Activated naive CD4-positive, alpha-beta T cell treated with anti-CD3 and anti-CD28 coated beads, Interleukin-2, amount 10 ng/mL, durations not matched to agents 7 days and 5 days (primary cell): ENCODE data around the gene CAMTA1.

Source experiments
- CTCF ChIA-PET: fragments of 350-600 bp; sonication (Branson Sonifier 250); formaldehyde crosslinking; loops from one replicate; lab custom pipeline; 2021; ENCODE audit warnings: antibody characterized with exemption; lab: Charles Lee
- DNase-seq: peaks from one replicate; pipeline ENCODE4 v3.0.0-alpha.2; 2020
- H3K27ac Mint-ChIP-seq: one replicate; pipeline ENCODE4 v1.8.0; 2021; ENCODE audit warnings: mild to moderate bottlenecking, moderate library complexity, mixed read lengths
- H3K27me3 Mint-ChIP-seq: one replicate; pipeline ENCODE4 v1.8.0; 2021; ENCODE audit warnings: mild to moderate bottlenecking, mixed read lengths
- H3K36me3 Mint-ChIP-seq: one replicate; pipeline ENCODE4 v1.8.0; 2021; ENCODE audit warnings: mixed read lengths
- H3K4me1 Mint-ChIP-seq: one replicate; pipeline ENCODE4 v1.8.0; 2021; ENCODE audit warnings: mixed read lengths
- H3K4me3 Mint-ChIP-seq: one replicate; pipeline ENCODE4 v1.8.0; 2021; ENCODE audit warnings: mild to moderate bottlenecking, moderate library complexity, mixed read lengths
- H3K9me3 Mint-ChIP-seq: one replicate; pipeline ENCODE4 v1.8.0; 2021; ENCODE audit warnings: mixed read lengths

CAMTA1 gene

GRCh38 chr1:7488475-7488842 lies 703.2 kb downstream of the CAMTA1 start:
- peaks cover 15% of the 10 kb centered on the region for H3K9me3 Mint-ChIP-seq
- H3K27me3 Mint-ChIP-seq, result peaks cover 5% of the 10 kb centered on the region

GRCh38 chr1:7489586-7489985 lies 704.3 kb downstream of the CAMTA1 start:
- Mint-ChIP-seq H3K27me3 (peaks cover 5% of the 10 kb centered on the region), H3K27ac (no peak overlapping the region), H3K36me3 (no peaks in the 10 kb centered on the region), H3K4me1 (no peaks in the 10 kb centered on the region), H3K4me3 (no peak overlapping the region), H3K9me3 (peaks cover 16% of the 10 kb centered on the region)
- no peak for DNase-seq
- CTCF ChIA-PET, result no interaction called here

More at GRCh38 chr1:7488475-7488842, 703.2 kb downstream of the CAMTA1 start:
- H3K4me1 Mint-ChIP-seq, result no peaks in the 10 kb centered on the region
- DNase-seq, result no peak
- no peak overlapping the region for H3K4me3 Mint-ChIP-seq
- H3K36me3 Mint-ChIP-seq, result no peaks in the 10 kb centered on the region
- CTCF ChIA-PET, result no interaction called here
- H3K27ac Mint-ChIP-seq, result no peak overlapping the region

- CTCF ChIA-PET, result no interaction called here
- H3K27ac Mint-ChIP-seq, result no peak overlapping the region
- H3K27me3 Mint-ChIP-seq, result peaks cover 5% of the 10 kb centered on the region
- no peak for DNase-seq
- no peak overlapping the region for H3K4me3 Mint-ChIP-seq
- H3K36me3 Mint-ChIP-seq, result no peaks in the 10 kb centered on the region
- no peaks in the 10 kb centered on the region for H3K4me1 Mint-ChIP-seq
- peaks cover 16% of the 10 kb centered on the region for H3K9me3 Mint-ChIP-seq
These were observed 705.3 kb downstream of the CAMTA1 start for GRCh38 chr1:7490576-7490975.

GRCh38 chr1:7491109-7491817 lies 706.0 kb downstream of the CAMTA1 start:
- H3K4me1 Mint-ChIP-seq, result no peaks in the 10 kb centered on the region

GRCh38 chr1:7491818-7492173 lies 706.5 kb downstream of the CAMTA1 start:
- Mint-ChIP-seq H3K4me3 (no peak overlapping the region), H3K9me3 (peaks cover 16% of the 10 kb centered on the region), H3K36me3 (no peaks in the 10 kb centered on the region), H3K4me1 (no peaks in the 10 kb centered on the region), H3K27me3 (peaks cover 5% of the 10 kb centered on the region), H3K27ac (no peak overlapping the region)
- DNase-seq, result no peak
- CTCF ChIA-PET, result no interaction called here

More at GRCh38 chr1:7491109-7491817, 706.0 kb downstream of the CAMTA1 start:
- CTCF ChIA-PET, result no interaction called here
- Mint-ChIP-seq H3K36me3 (no peaks in the 10 kb centered on the region), H3K27me3 (peaks cover 5% of the 10 kb centered on the region), H3K9me3 (peaks cover 16% of the 10 kb centered on the region), H3K4me3 (no peak overlapping the region), H3K27ac (no peak overlapping the region)
- no peak for DNase-seq

GRCh38 chr1:7493711-7494454 lies 708.6 kb downstream of the CAMTA1 start:
- no peak overlapping the region for H3K4me3 Mint-ChIP-seq
- H3K27me3 Mint-ChIP-seq, result no peaks in the 10 kb centered on the region
- CTCF ChIA-PET, result no interaction called here
- H3K9me3 Mint-ChIP-seq, result peaks cover 16% of the 10 kb centered on the region
- no peaks in the 10 kb centered on the region for H3K4me1 Mint-ChIP-seq
- no peak overlapping the region for H3K27ac Mint-ChIP-seq
- no peak for DNase-seq
- no peaks in the 10 kb centered on the region for H3K36me3 Mint-ChIP-seq

- Mint-ChIP-seq H3K36me3 (no peaks in the 10 kb centered on the region), H3K4me3 (no peak overlapping the region), H3K27ac (no peak overlapping the region), H3K27me3 (no peaks in the 10 kb centered on the region), H3K4me1 (no peaks in the 10 kb centered on the region), H3K9me3 (peaks cover 16% of the 10 kb centered on the region)
- CTCF ChIA-PET, result no interaction called here
- no peak for DNase-seq
These were observed 710.7 kb downstream of the CAMTA1 start for GRCh38 chr1:7495962-7496361.

GRCh38 chr1:7497107-7497637 lies 711.9 kb downstream of the CAMTA1 start:
- H3K36me3 Mint-ChIP-seq, result no peaks in the 10 kb centered on the region
- H3K4me3 Mint-ChIP-seq, result no peak overlapping the region
- DNase-seq, result no peak
- CTCF ChIA-PET, result no interaction called here
- peaks cover 13% of the 10 kb centered on the region for H3K9me3 Mint-ChIP-seq
- no peaks in the 10 kb centered on the region for H3K27me3 Mint-ChIP-seq
- no peaks in the 10 kb centered on the region for H3K4me1 Mint-ChIP-seq
- H3K27ac Mint-ChIP-seq, result no peak overlapping the region

GRCh38 chr1:7500381-7501083 lies 715.3 kb downstream of the CAMTA1 start:
- no peaks in the 10 kb centered on the region for H3K27me3 Mint-ChIP-seq
- no peaks in the 10 kb centered on the region for H3K9me3 Mint-ChIP-seq
- H3K4me3 Mint-ChIP-seq, result no peak overlapping the region
- H3K4me1 Mint-ChIP-seq, result no peaks in the 10 kb centered on the region
- CTCF ChIA-PET, result no interaction called here
- no peak for DNase-seq
- H3K27ac Mint-ChIP-seq, result no peak overlapping the region
- H3K36me3 Mint-ChIP-seq, result no peaks in the 10 kb centered on the region

- no peak for DNase-seq
These were observed 715.8 kb downstream of the CAMTA1 start for GRCh38 chr1:7501084-7501491.

GRCh38 chr1:7501723-7502603 lies 716.7 kb downstream of the CAMTA1 start:
- Mint-ChIP-seq H3K4me1 (no peaks in the 10 kb centered on the region), H3K36me3 (no peaks in the 10 kb centered on the region), H3K27ac (no peak overlapping the region), H3K27me3 (no peaks in the 10 kb centered on the region), H3K9me3 (no peaks in the 10 kb centered on the region), H3K4me3 (no peak overlapping the region)
- no peak for DNase-seq
- CTCF ChIA-PET, result no interaction called here

More at GRCh38 chr1:7501084-7501491, 715.8 kb downstream of the CAMTA1 start:
- Mint-ChIP-seq H3K27me3 (no peaks in the 10 kb centered on the region), H3K4me3 (no peak overlapping the region), H3K9me3 (no peaks in the 10 kb centered on the region), H3K36me3 (no peaks in the 10 kb centered on the region), H3K4me1 (no peaks in the 10 kb centered on the region), H3K27ac (no peak overlapping the region)
- CTCF ChIA-PET, result no interaction called here

GRCh38 chr1:7503691-7504437 lies 718.6 kb downstream of the CAMTA1 start:
- Mint-ChIP-seq H3K4me3 (no peak overlapping the region), H3K36me3 (no peaks in the 10 kb centered on the region), H3K9me3 (no peaks in the 10 kb centered on the region), H3K27me3 (peaks cover 2% of the 10 kb centered on the region), H3K27ac (no peak overlapping the region), H3K4me1 (no peaks in the 10 kb centered on the region)
- DNase-seq, result no peak
- CTCF ChIA-PET, result no interaction called here

GRCh38 chr1:7504438-7504720 lies 719.1 kb downstream of the CAMTA1 start:
- Mint-ChIP-seq H3K4me1 (no peaks in the 10 kb centered on the region), H3K4me3 (no peak overlapping the region), H3K27me3 (peaks cover 3% of the 10 kb centered on the region), H3K27ac (no peak overlapping the region), H3K36me3 (no peaks in the 10 kb centered on the region), H3K9me3 (no peaks in the 10 kb centered on the region)
- no peak for DNase-seq
- CTCF ChIA-PET, result no interaction called here
